H1 (cell line): ENCODE data around the gene P3H2. TPM values are rescaled to one million over a fixed set of nuclear protein-coding genes. Genes with fewer than 3 reads are reported as not detected.

Experiments
- CBX8 ChIP-seq: fragments of 300-800, 300-1000 bp; sonication (generic); IDR thresholded peaks from 2 replicates; pipeline ENCODE4 v1.7.1; 2016; ENCODE audit warnings: low read depth, low read length, borderline replicate concordance
- CHD2 ChIP-seq: IDR thresholded peaks from 2 replicates; pipeline ENCODE4 v1.6.1; 2012; ENCODE audit warnings: low read length, improper control_type of control experiment
- CHD7 ChIP-seq: fragments of 300-600 bp; sonication (generic); IDR thresholded peaks from 2 replicates; pipeline ENCODE4 v1.7.1; 2012; ENCODE audit warnings: low read length, moderate library complexity, mild to moderate bottlenecking, inconsistent platforms; ENCODE audit not compliant: insufficient replicate concordance
- MAFK ChIP-seq: IDR thresholded peaks from 2 replicates; pipeline ENCODE4 v1.6.1; 2012; ENCODE audit warnings: low read depth, mild to moderate bottlenecking, improper control_type of control experiment, low read length
- RAD21 ChIP-seq, 2 experiments: IDR thresholded peaks in 1 of 2; conservative IDR thresholded peaks in 1 of 2; 2 replicates each; pipeline ENCODE4 v1.6.1; 2011; ENCODE audit warnings: low read depth in 2 of 2, low read length in 2 of 2, improper control_type of control experiment in 1 of 2, inconsistent platforms in 1 of 2, mild to moderate bottlenecking in 1 of 2, moderate library complexity in 1 of 2
- SIRT6 ChIP-seq: IDR thresholded peaks from one replicate; pipeline ENCODE4 v1.7.1; 2012; ENCODE audit warnings: low read length, inconsistent platforms
- TEAD4 ChIP-seq: IDR thresholded peaks from 2 replicates; pipeline ENCODE4 v1.6.1; 2012; ENCODE audit warnings: low read depth, low read length, inconsistent platforms, mixed read lengths
- polyA plus RNA-seq, 7 experiments: library from polyadenylated mRNA; depleted of rRNA in 3 of 7; stranded (reverse) in 5 of 7; unstranded in 2 of 7; fragments of >200 nt in 5 of 7; fragments of 200-250 nt in 2 of 7; gene quantifications; 1 replicate in 5 of 7; 2 replicates in 1 of 7; 4 replicates in 1 of 7; pipeline versions ENCODE4 v1.2.1 to v1.2.3, GENCODE V29; 2011 to 2013; ENCODE audit warnings: missing spikeins in 2 of 7, mixed read lengths in 2 of 7
- total RNA-seq: library from RNA; stranded (reverse); fragmentation: NEBNext Ultra II Directional; extraction: Animal tissue kit (Norgen Biotek cat#: 25700); gene quantifications from 2 replicates; pipeline ENCODE4 v1.2.1, GENCODE V29; 2021

Gene P3H2
- total and polyA plus RNA-seq, 2 of the 8 experiments (the other 6 are each of a cell fraction or from before 2014, with no cell fraction given): 40.5 to 60.4 TPM

- TF ChIP-seq CHD7: no peak
- TF ChIP-seq MAFK: no peak
- no peak for TF ChIP-seq RAD21 (IDR thresholded peaks at IDR 0.05 in 1 of 2, conservative IDR thresholded peaks at IDR 0.05 in 1 of 2; ENCODE audit: low read depth in 2 of 2, low read length in 2 of 2)
- TF ChIP-seq CBX8: no peak
- TF ChIP-seq TEAD4: no peak
- no peak for TF ChIP-seq SIRT6
- TF ChIP-seq CHD2: no peak
Measured at GRCh38 chr3:190150681-190151080, 30.0 kb upstream of the P3H2 start (continued).
